ENCODE data around the gene IRF1. TPM values are rescaled to one million over a fixed set of nuclear protein-coding genes. Genes with fewer than 3 reads are reported as not detected.

Gene IRF1
- total RNA-seq, 4 donors from 2014 or later: 5.5 to 20.6 (median 8.4) TPM

DNA sequence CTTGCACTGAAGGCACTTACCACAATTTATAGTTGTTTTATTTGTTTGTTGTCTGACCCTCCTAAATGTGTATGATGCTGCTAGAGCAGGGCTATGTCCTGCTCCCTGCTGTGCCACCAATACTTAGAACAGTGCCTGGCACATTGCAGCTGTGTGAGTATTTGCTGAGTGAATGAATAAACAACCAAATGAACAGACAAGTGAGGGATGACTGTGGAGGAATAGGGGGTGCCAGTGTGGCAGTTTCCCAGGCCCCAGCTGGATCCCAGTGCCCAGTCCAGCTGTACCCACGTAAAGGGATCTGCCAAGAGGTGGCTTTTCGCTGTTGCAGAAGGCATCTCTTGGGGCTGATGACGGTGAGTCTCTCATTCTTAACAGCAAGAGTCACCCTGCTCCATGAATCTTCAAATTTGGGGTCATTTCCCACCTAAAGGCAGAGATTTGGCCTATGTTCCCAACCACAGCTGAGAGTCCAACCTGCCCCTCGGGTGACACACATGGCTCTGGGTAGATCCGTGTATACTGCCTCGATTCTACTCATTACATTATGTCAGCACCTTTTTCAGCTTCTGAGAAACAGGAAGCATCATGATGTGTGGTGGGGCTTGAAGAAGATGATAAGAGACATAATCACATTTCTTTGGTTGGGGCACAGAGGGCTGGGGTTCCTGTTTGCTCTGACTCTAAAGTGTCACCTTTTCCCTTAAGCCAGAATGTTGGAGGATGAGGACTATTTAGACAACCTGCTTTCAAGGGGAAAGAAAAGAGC lies 38.5 kb upstream of the IRF1 start:
- ATAC-seq (no peak), DNase-seq (no peak)
- no peak overlapping the region for H3K4me3 ChIP-seq
- H3K27me3 ChIP-seq: no peaks in the 10 kb centered on the region
- H3K36me3 ChIP-seq: no peaks in the 10 kb centered on the region
- intact Hi-C loops (cut with DNase I; ENCODE audit: low total_unique reads) (no loop called here), in situ Hi-C loops (cut with MboI; ENCODE audit: low sequenced_read_pairs in 4 of 4) (loop anchor here in 2 of 4 donors (25.0 kb wide), 1 partner anchor 283 kb away; the partner anchor contains the start of gene SOWAHA (in 2 of the 2))
- no peak for TF ChIP-seq POLR2A (IDR thresholded peaks at IDR 0.05)
- TF ChIP-seq, protein P1, sequence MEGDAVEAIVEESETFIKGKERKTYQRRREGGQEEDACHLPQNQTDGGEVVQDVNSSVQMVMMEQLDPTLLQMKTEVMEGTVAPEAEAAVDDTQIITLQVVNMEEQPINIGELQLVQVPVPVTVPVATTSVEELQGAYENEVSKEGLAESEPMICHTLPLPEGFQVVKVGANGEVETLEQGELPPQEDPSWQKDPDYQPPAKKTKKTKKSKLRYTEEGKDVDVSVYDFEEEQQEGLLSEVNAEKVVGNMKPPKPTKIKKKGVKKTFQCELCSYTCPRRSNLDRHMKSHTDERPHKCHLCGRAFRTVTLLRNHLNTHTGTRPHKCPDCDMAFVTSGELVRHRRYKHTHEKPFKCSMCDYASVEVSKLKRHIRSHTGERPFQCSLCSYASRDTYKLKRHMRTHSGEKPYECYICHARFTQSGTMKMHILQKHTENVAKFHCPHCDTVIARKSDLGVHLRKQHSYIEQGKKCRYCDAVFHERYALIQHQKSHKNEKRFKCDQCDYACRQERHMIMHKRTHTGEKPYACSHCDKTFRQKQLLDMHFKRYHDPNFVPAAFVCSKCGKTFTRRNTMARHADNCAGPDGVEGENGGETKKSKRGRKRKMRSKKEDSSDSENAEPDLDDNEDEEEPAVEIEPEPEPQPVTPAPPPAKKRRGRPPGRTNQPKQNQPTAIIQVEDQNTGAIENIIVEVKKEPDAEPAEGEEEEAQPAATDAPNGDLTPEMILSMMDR (IDR thresholded peaks at IDR 0.05 in 4 of 5, conservative IDR thresholded peaks at IDR 0.05 in 1 of 5): no peak
- H3K9me3 ChIP-seq: no peaks in the 10 kb centered on the region
- no peak overlapping the region for H3K27ac ChIP-seq
- H3K4me1 ChIP-seq: no peaks in the 10 kb centered on the region

GRCh38 chr5:132528021-132528420 lies 37.4 kb upstream of the IRF1 start:
- no peaks in the 10 kb centered on the region for H3K36me3 ChIP-seq
- no peak overlapping the region for H3K4me3 ChIP-seq
- intact Hi-C loops (cut with DNase I; ENCODE audit: low total_unique reads): no loop called here
- DNase-seq (no peak), ATAC-seq (no peak)
- H3K4me1 ChIP-seq: no peaks in the 10 kb centered on the region
- TF ChIP-seq, protein P1 (IDR thresholded peaks at IDR 0.05 in 4 of 5, conservative IDR thresholded peaks at IDR 0.05 in 1 of 5): no peak
- no peak for TF ChIP-seq POLR2A (IDR thresholded peaks at IDR 0.05)
- no peaks in the 10 kb centered on the region for H3K27me3 ChIP-seq
- in situ Hi-C loops (cut with MboI; ENCODE audit: low sequenced_read_pairs in 4 of 4): loop anchor here in 2 of 4 donors (25.0 kb wide), 1 partner anchor 284 kb away; the partner anchor contains the start of gene SOWAHA (in 2 of the 2)
- H3K9me3 ChIP-seq: no peaks in the 10 kb centered on the region
- H3K27ac ChIP-seq: no peak overlapping the region

DNA sequence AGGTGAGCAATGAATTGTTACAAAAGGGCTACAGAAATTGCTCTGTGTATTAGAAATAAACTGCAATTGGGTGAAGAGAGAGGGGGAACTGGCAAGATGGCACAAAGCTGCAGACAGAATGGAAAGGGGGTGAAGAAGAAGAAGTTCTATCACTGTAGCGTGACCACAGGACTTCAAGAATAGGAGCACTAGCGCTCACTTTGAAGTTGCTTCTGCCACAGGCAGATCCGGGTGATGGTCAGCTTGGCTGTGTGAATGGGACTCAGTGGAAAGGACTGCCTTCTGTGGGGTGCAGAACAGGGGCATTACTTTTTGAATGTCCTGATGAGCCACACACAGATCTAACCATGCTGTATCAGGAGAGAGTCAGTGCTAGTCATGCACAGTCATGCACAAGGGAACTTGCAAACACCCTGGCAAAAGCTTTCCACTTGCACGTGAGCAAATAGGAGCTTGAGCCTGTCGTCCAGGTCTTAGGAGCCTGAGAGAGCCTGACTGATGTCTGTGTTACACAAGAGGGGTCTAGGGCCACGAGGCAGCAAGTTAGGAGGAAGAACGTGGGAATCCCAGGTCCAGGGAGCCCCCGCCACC lies 36.5 kb upstream of the IRF1 start:
- in situ Hi-C loops (cut with MboI; ENCODE audit: low sequenced_read_pairs in 4 of 4): loop anchor here in 2 of 4 donors (25.0 kb wide), 1 partner anchor 285 kb away; the partner anchor contains the start of gene SOWAHA (in 2 of the 2)
- H3K4me1 ChIP-seq: no peaks in the 10 kb centered on the region
- H3K36me3 ChIP-seq: no peaks in the 10 kb centered on the region
- no peak overlapping the region for H3K4me3 ChIP-seq
- intact Hi-C loops (cut with DNase I; ENCODE audit: low total_unique reads): no loop called here
- no peak for DNase-seq
- H3K27ac ChIP-seq: no peak overlapping the region
- H3K9me3 ChIP-seq: no peaks in the 10 kb centered on the region
- no peak for ATAC-seq
- no peaks in the 10 kb centered on the region for H3K27me3 ChIP-seq
- TF ChIP-seq, protein P1 (IDR thresholded peaks at IDR 0.05 in 4 of 5, conservative IDR thresholded peaks at IDR 0.05 in 1 of 5): peak in 1 of 5 experiments; percentile 7
- no peak for TF ChIP-seq POLR2A (IDR thresholded peaks at IDR 0.05)

- no peaks in the 10 kb centered on the region for H3K4me1 ChIP-seq
- no peaks in the 10 kb centered on the region for H3K36me3 ChIP-seq
- in situ Hi-C loops (cut with MboI; ENCODE audit: low sequenced_read_pairs in 4 of 4) (loop anchor here in 2 of 4 donors (25.0 kb wide), 1 partner anchor 286 kb away; the partner anchor contains the start of gene SOWAHA (in 2 of the 2)), intact Hi-C loops (cut with DNase I; ENCODE audit: low total_unique reads) (no loop called here)
- no peak overlapping the region for H3K4me3 ChIP-seq
- H3K27me3 ChIP-seq: no peaks in the 10 kb centered on the region
- no peak overlapping the region for H3K27ac ChIP-seq
- DNase-seq (peak in 1 of 2 donors; percentile 17), ATAC-seq (peak in 1 of 2 donors; percentile 80)
- TF ChIP-seq, protein P1 (IDR thresholded peaks at IDR 0.05 in 4 of 5, conservative IDR thresholded peaks at IDR 0.05 in 1 of 5): peak; percentile 60 to 81 (median 69)
- no peak for TF ChIP-seq POLR2A (IDR thresholded peaks at IDR 0.05)
- peaks cover 0 to 2% (median 0%) of the 10 kb centered on the region in 3 donors for H3K9me3 ChIP-seq
These were observed 35.9 kb upstream of the IRF1 start for GRCh38 chr5:132526290-132526973.

Data from gastrocnemius medialis (tissue), 4 donors.